Osteoblast (primary cell): ENCODE results near the gene ORMDL1. TPM values are rescaled to one million over a fixed set of nuclear protein-coding genes. Genes with fewer than 3 reads are reported as not detected.
A peak's percentile ranks its signal among the peaks of the same experiment; 100 is the strongest.

ENCODE experiments used
- DNase-seq: peaks from one replicate; pipeline ENCODE4 v3.0.0; 2011; ENCODE audit warnings: low spot score, mixed read lengths; ENCODE audit not compliant: insufficient read length; ENCODE audit errors: missing footprints
- H2AFZ ChIP-seq: 2 replicates; pipeline ENCODE4 v1.6.0; 2011; ENCODE audit warnings: mild to moderate bottlenecking, low read length
- H3K27ac ChIP-seq: 2 replicates; pipeline ENCODE4 v1.5.1; 2011; ENCODE audit warnings: mild to moderate bottlenecking, low read depth, low read length, moderate library complexity
- H3K27me3 ChIP-seq: 2 replicates; pipeline ENCODE4 v1.6.0; 2012; ENCODE audit warnings: mild to moderate bottlenecking, control low read depth, inconsistent platforms, low read length, moderate library complexity; ENCODE audit not compliant: insufficient read depth
- H3K36me3 ChIP-seq: 2 replicates; pipeline ENCODE4 v1.5.1; 2011; ENCODE audit warnings: mild to moderate bottlenecking, low read length, control low read depth, moderate library complexity; ENCODE audit not compliant: insufficient read depth
- H3K4me1 ChIP-seq: 2 replicates; pipeline ENCODE4 v1.5.1; 2011; ENCODE audit warnings: mild to moderate bottlenecking, low read length, control low read depth, moderate library complexity; ENCODE audit not compliant: insufficient read depth
- H3K4me2 ChIP-seq: 2 replicates; pipeline ENCODE4 v1.6.0; 2011; ENCODE audit warnings: mild to moderate bottlenecking, low read length; ENCODE audit not compliant: insufficient read depth
- H3K4me3 ChIP-seq: fragments of 200-600 bp; sonication (generic); 3 replicates; pipeline ENCODE4 v1.5.1; 2012; ENCODE audit warnings: mild to moderate bottlenecking, low read length, inconsistent platforms; ENCODE audit not compliant: insufficient read depth
- H3K79me2 ChIP-seq: 2 replicates; pipeline ENCODE4 v1.6.0; 2012; ENCODE audit warnings: mild to moderate bottlenecking, low read length, control low read depth, inconsistent platforms; ENCODE audit not compliant: insufficient read depth
- H3K9me3 ChIP-seq: 2 replicates; pipeline ENCODE4 v1.5.1; 2011; ENCODE audit warnings: low read depth, low read length, control low read depth
- H4K20me1 ChIP-seq: 2 replicates; pipeline ENCODE4 v1.6.0; 2012; ENCODE audit warnings: mild to moderate bottlenecking, low read length, control low read depth; ENCODE audit not compliant: insufficient read depth
- total RNA-seq: library from RNA; depleted of rRNA; stranded (reverse); fragments of >200 nt; gene quantifications from 2 replicates; pipeline ENCODE4 v1.2.3, GENCODE V29; 2012
- TF ChIP-seq, protein P1 (sequence below): IDR thresholded peaks from 2 replicates; pipeline ENCODE4 v1.5.1; 2011; ENCODE audit warnings: mild to moderate bottlenecking, low read depth, low read length, moderate library complexity; ENCODE audit errors: extremely low read depth

Gene ORMDL1
- total RNA-seq, result 42.3 and 46.3 TPM in 2 replicates

GRCh38 chr2:189783927-189784867 lies at the start of gene ORMDL1, which contains the start of gene PMS1:
TSS of gene ORMDL1 (minus strand) at chr2:189784339. CDS start at chr2:189782595, 1,744 bp downstream.
TSS of gene PMS1 (plus strand) at chr2:189784450. CDS start at chr2:189791810, 7,360 bp downstream.
- H2AFZ ChIP-seq, result peak within 1 kb of the TSS; percentile 94
- peaks cover 32% of the 10 kb centered on the region for H3K36me3 ChIP-seq
- peak within 1 kb of the TSS; percentile 95 for H3K27ac ChIP-seq
- no peaks in the 10 kb centered on the region for H4K20me1 ChIP-seq
- H3K9me3 ChIP-seq, result no peaks in the 10 kb centered on the region
- peak; percentile 97 for DNase-seq
- peaks cover 18% of the 10 kb centered on the region for H3K4me1 ChIP-seq
- peak within 1 kb of the TSS; percentile 85 for H3K4me3 ChIP-seq
- peaks cover 90% of the 10 kb centered on the region for H3K79me2 ChIP-seq
- H3K4me2 ChIP-seq, result peak within 1 kb of the TSS; percentile 84
- TF ChIP-seq, protein P1, sequence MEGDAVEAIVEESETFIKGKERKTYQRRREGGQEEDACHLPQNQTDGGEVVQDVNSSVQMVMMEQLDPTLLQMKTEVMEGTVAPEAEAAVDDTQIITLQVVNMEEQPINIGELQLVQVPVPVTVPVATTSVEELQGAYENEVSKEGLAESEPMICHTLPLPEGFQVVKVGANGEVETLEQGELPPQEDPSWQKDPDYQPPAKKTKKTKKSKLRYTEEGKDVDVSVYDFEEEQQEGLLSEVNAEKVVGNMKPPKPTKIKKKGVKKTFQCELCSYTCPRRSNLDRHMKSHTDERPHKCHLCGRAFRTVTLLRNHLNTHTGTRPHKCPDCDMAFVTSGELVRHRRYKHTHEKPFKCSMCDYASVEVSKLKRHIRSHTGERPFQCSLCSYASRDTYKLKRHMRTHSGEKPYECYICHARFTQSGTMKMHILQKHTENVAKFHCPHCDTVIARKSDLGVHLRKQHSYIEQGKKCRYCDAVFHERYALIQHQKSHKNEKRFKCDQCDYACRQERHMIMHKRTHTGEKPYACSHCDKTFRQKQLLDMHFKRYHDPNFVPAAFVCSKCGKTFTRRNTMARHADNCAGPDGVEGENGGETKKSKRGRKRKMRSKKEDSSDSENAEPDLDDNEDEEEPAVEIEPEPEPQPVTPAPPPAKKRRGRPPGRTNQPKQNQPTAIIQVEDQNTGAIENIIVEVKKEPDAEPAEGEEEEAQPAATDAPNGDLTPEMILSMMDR, result no peak
- H3K27me3 ChIP-seq, result no peaks in the 10 kb centered on the region

GRCh38 chr2:189830510-189830909 lies 46.4 kb upstream of the ORMDL1 start:
- H3K9me3 ChIP-seq, result no peaks in the 10 kb centered on the region
- no peaks in the 10 kb centered on the region for H3K27me3 ChIP-seq
- no peak for DNase-seq
- H3K4me3 ChIP-seq, result no peak overlapping the region
- no peak overlapping the region for H3K27ac ChIP-seq
- TF ChIP-seq, protein P1, result no peak
- H3K4me2 ChIP-seq, result no peak overlapping the region
- no peaks in the 10 kb centered on the region for H4K20me1 ChIP-seq
- no peak overlapping the region for H2AFZ ChIP-seq
- no peaks in the 10 kb centered on the region for H3K79me2 ChIP-seq
- no peaks in the 10 kb centered on the region for H3K36me3 ChIP-seq
- no peaks in the 10 kb centered on the region for H3K4me1 ChIP-seq

DNA sequence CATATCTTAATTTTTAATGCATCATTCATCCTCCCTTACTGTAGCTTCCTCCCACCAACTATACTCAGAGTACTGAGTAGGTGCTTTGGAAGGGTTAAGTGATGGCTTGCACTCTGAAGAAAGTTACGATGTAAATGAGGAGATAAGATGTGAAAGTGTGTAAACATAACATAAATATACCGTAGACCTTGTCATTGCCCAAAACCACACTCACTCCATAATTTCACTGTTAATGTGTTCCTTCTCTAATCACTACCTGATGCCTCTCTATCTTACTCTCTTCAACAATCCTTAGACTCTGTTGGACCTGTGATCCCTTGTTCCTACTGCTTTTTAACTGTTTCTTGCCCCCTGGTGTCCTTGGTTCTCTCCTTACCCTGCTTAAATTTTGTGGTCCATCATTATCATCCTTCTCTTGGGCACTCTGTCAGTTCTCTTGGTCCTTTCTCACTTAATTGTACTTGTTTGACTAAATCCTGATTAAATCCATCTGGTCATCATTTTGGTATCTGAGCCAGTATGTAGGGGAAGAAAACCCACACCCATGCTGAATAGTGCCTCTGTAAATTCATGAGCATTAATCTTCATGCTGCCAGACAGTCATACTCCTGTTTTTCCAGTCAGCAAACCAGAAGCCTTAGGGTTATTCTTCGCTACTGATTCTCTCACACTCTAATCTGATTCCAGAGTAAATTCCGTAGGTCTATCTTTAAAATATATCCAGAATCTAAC lies 45.1 kb upstream of the ORMDL1 start:
- Histone ChIP-seq H3K4me1 (no peaks in the 10 kb centered on the region), H3K36me3 (no peaks in the 10 kb centered on the region), H2AFZ (no peak overlapping the region), H3K27ac (no peak overlapping the region), H4K20me1 (no peaks in the 10 kb centered on the region), H3K4me2 (no peak overlapping the region), H3K27me3 (no peaks in the 10 kb centered on the region), H3K9me3 (no peaks in the 10 kb centered on the region), H3K4me3 (no peak overlapping the region), H3K79me2 (no peaks in the 10 kb centered on the region)
- no peak for DNase-seq
- TF ChIP-seq, protein P1, result no peak
